OCI-LY7 (cell line): ENCODE results near the gene CENPC.

Experiments
- CTCF ChIP-seq: fragments of 200-600 bp; sonication (generic); conservative IDR thresholded peaks from 2 replicates; pipeline ENCODE4 v1.5.1; 2014; ENCODE audit warnings: mild to moderate bottlenecking, antibody characterized with exemption, low read length, moderate library complexity, mixed read lengths
- EZH2phosphoT487 ChIP-seq: fragments of 200-600 bp; sonication (generic); IDR thresholded peaks from 2 replicates; pipeline ENCODE4 v1.6.1; 2018; ENCODE audit warnings: low read depth, borderline replicate concordance, mild to moderate bottlenecking, mixed run types, antibody characterized with exemption, low read length, moderate library complexity, mixed read lengths

GRCh38 chr4:67565284-67565683 is 20.0 kb upstream of the CENPC start:
- TF ChIP-seq CTCF, result no peak
- no peak for TF ChIP-seq EZH2phosphoT487
